Medulla oblongata (tissue), 1 donor: ENCODE data around the gene CFAP58.
"Not testable (repeated sequence)": the region's sequence is repeated elsewhere in the genome, so short reads cannot be mapped to it uniquely, and the experiment has no call there.

Source experiments
- DNase-seq: peaks from one replicate; pipeline ENCODE4 v3.0.0-alpha.2; 2015; ENCODE audit errors: extremely low spot score

The CFAP58 gene

DNA sequence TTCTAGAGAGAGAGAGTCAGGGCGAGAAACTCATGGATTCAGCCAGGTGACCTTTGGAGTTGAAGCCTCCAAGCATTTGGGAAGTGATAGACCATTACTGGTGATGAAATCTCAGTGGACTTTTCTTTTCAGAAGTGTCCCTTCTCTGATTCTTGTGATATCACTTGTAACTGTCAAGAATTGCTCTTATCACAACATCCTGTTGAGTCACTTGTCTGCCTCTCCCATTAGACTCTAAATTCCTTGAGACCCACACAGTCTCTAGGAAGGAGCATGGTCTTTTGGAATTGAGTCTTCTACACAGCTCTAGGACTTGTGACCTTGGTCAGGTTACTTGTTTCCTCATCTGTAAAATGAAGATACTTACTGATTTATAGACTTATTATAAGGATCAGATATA lies 81.0 kb downstream of the CFAP58 start:
- DNase-seq: no peak

GRCh38 chr10:104435822-104436221 lies 82.2 kb downstream of the CFAP58 start:
- no peak for DNase-seq

DNA sequence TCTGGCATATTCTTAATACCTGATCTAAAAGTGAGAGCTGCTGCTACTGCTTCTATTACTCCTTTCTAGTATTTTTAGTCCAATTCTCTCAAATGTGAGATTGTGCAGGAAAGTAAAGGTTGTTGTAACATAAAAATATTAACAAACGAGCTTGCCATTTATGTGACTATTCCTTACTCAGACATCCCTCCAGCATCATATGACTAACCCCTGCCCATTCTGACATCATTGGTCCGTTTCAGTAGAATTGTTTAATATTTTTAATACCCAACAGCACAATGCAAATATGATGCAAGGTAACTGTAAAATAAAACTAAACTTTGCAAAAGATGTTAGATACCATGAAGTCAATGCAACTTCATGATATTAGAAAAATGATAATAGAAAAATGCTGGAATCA lies 83.6 kb downstream of the CFAP58 start:
- no peak for DNase-seq

- no peak for DNase-seq
These were observed 86.6 kb downstream of the CFAP58 start for GRCh38 chr10:104440221-104440620.

DNA sequence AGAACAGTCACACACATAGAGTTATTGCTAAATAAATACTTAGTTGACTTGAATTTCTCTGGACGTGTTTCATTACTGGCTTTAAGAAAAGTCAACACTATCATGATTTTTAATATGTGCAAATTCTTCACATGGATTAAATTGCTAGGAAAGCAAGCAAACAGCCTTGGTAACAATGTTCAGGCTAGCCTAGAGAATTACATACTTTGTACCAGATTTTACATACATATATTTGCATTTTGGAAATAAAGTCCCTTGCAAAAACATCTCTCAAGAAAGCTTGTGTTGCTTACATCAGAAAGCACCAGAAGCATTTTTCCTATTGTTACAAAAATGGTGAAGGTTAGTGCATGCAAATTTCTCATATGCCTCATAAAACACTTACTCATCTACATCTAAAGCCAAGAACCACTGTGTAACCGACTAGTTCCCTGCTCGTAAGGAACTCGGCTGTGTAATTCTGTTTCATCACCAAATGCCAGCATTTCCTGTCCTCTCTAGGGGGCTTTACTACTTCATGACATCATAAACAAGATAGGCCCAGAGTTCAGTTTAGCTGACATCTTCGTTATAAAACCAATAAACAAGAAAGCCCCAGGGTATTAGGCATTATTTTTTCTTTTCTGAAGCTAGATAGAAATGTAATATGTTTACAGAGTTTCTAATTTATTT lies 87.8 kb downstream of the CFAP58 start:
- no peak for DNase-seq

DNA sequence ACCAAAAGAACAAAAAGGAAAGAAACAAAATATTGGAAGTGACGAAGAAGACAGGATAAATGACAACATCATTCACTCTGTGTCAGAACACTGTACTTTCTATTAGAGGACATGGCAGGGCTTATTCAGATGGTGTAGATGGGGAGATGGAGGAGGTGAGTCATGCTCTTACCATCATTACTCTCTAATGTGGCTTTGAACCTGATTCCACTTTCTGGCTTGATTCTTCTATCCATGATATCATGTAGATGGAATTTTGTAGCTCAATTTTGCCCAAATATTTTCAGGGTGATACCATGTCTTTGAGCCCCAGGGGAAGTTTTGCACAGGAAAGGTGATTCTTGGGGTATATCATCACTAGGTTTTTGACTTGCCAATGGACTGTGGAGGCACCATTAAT lies 91.7 kb downstream of the CFAP58 start:
- no peak for DNase-seq

- DNase-seq: no peak
These were observed 92.5 kb downstream of the CFAP58 start for GRCh38 chr10:104446151-104446550.

- DNase-seq: no peak
These were observed 93.7 kb downstream of the CFAP58 start for GRCh38 chr10:104447331-104447730.

DNA sequence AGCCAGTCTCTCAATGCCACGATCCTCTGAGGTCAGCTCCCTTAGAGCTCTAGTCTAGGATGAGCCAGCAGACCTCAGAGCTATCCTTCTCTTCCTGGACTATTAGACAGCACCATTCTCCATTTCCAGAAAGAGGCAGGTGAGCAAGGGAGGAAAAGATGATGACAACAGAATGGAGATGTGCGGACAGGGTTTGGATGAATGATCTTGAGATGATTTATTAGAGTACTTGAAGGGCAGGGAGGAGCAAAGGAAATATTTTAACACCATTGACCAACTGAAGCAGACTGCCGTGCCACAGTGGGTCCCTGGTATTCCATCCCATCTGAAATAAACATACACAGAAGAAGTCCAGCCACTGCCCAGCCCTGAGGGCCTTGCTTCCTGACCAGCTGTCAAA lies 94.3 kb downstream of the CFAP58 start:
- no peak for DNase-seq

- DNase-seq: no peak
These were observed 95.8 kb downstream of the CFAP58 start for GRCh38 chr10:104449391-104449790.

DNA sequence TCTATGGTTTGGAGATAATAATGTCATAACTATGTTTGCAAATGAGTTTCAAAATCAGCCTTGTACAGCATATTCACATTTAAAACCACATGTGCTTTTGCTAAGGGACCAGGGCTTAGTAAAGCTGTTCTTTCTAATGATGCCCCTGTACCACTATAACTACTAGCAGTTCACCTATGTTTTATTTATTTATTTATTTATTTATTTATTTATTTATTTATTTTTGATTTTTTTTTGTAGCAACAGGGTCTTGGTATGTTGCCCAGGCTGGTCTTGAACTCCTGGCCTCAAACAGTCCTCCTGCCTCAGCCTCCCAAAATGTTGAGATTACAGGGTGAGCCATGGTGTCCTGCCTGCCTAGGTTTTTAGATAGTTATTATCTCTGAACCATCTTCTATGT lies 96.9 kb downstream of the CFAP58 start:
- no peak for DNase-seq

DNA sequence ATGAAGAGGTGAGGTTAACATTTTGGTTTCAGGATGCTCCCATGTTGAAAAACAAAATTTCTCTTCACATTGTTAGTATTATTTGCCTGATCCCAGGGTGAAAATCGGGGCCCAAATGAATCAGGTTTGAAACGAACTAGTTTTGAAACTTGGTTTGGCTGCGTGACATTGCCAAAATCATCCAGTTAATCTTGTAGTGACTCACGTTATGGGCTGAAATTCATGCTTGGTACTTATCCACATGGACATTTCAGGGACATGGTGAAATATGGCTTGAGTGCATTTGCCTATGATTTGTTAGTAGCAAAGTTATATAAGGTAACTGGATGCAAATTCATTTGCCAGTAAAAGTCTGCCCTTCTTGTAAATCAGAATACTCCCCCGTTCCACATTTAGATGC lies 97.3 kb downstream of the CFAP58 start:
- DNase-seq: no peak

DNA sequence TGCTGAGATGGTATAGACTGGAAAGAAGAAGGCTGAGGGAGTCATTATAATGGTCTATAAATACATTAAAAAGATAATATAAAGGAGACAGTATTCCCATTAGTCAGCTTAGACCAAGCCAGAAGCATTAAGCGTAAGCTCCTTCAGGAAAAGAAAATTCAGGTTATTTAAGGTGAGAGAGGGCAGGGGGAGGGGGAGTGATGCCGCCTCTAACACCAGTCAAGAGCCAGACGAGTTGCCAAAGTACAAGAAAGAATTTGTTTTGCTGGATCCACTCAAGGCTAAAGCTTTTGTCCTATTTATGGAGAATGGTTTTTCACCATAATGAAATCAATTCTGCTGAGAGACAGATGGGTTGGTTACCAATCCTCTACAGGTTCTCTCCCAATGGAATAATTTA lies 99.3 kb downstream of the CFAP58 start:
- no peak for DNase-seq

DNA sequence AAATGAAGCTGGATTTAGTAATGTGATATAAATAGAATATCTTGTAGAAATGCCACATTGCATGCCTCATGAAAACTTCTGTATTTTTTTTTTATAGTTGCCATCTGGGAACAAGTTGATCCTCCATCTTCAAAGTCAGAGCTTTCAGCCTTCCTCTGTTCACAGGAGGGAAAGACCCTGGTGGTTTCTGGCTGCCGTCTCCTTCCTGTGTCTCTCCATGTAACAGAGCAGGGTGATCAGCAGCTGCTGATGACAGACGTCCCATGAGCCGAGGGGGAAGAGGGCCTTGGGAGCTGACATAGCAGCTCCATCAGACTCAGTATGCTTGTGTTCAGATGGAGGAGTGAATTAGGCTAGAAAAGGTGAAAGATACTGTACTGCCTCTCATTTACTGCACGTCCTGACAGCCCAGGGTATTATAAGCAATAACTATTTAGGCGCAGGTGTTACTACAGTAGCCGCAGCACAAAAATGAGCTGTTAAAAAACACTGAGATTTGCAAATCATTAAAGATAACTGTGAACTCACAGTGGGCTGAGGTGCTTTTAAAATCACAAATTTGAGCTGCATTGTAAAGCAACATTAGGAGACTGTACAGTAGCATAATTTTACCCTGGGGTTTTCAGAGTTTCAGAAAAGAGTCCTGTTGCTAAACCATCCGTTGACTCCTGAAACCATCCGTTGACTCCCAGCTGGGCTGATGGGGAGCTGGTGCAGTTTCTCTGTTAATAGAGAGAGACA lies 103.3 kb downstream of the CFAP58 start:
- no peak for DNase-seq

GRCh38 chr10:104457543-104457828 lies 103.9 kb downstream of the CFAP58 start:
- DNase-seq: no peak

- not testable (repeated sequence) for DNase-seq
These were observed 111.9 kb downstream of the CFAP58 start for GRCh38 chr10:104465575-104465974.

DNA sequence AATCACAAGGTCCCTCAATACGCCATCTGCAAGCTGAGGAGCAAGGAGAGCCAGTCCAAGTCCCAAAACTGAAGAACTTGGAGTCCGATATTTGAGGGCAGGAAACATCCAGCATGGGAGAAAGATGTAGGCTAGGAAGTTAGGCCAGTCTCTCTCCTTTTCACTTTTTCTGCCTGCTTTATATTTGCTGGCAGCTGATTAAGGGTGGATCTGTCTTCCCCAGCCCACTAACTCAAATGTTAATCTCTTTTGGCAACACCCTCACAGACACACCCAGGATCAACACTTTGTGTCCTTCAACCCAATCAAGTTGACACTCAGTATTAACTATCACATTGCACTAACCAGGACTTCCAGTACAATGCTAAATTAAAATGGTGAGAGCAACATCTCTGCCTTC lies 115.2 kb downstream of the CFAP58 start:
- not testable (repeated sequence) for DNase-seq

DNA sequence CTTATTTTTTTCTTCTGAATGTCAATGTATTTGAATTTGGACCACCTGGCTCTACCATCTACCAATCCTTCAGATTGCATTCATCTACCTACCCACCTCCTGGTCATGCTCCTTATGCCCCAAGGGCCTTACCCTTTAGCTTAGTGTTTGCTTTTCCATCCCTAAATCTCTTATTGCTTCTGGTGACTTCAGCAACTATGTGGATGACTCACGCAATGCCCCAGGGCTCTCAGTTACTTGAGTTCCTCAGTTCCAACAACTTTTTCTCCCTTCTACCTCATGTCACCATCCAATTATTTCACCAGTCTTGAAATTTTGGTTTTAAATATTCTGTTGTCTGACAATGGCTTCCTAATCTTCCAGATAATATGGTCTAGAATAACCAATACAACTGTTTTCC lies 118.9 kb downstream of the CFAP58 start:
- DNase-seq: no peak

GRCh38 chr10:104472957-104473745 lies 119.5 kb downstream of the CFAP58 start:
- DNase-seq: no peak

- no peak for DNase-seq
These were observed 124.7 kb downstream of the CFAP58 start for GRCh38 chr10:104478380-104478779.

DNA sequence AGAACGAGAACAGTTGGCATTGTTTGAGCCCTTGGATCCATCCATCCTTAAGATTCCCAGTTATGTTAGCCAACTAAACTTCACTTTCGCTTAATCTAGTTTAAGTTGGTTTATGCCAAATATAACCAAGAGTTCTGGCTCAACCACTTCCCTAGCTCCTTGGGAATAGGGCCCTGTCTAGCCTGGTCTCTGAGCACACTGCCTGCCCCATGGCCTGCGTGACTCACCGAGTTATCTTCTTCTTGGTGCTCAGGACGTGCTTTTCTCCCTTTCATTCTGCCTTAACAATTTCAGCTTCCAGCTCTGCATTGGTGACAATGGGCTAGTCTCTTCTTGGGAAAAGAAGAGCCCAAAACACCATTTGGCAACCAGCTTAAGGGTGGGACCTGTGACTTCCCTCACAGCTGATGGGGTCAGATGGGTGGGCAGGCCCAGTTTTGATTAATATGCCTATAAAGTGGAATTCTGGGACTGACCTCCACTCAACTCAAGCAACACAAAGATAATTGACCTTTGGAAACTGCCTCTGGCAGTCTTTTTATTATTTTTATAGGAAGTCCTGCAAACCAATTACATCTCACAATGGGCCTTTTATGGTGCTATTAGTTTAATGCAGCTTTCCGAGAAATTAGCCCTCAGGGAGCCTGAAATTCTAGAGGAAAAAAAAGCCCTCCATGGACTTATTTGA lies 126.4 kb downstream of the CFAP58 start:
- DNase-seq: no peak

- no peak for DNase-seq
These were observed 127.2 kb downstream of the CFAP58 start for GRCh38 chr10:104480797-104481196.
